Measurements from ENCODE around the gene SCN2B. TPM values are rescaled to one million over a fixed set of nuclear protein-coding genes. Genes with fewer than 3 reads are reported as not detected.

The SCN2B gene
- total RNA-seq, 1 experiment from 2014 or later, result not detected

GRCh38 chr11:118216621-118217481, 40.4 kb upstream of the SCN2B start:
- no peak for TF ChIP-seq CTCF (conservative IDR thresholded peaks at IDR 0.05; ENCODE audit: low read depth, low read length)
- TF ChIP-seq EZH2 (IDR thresholded peaks at IDR 0.05; ENCODE audit: borderline replicate concordance, low read depth, low read length, poor library complexity, severe bottlenecking), result no peak
- BruUV-seq (replicated peaks), result no TSS peak
- no peaks in the 10 kb centered on the region for H3K36me3 ChIP-seq (ENCODE audit: insufficient read depth, low read length, poor library complexity, severe bottlenecking)
- no peak overlapping the region for H3K4me3 ChIP-seq (ENCODE audit: low read depth, low read length, poor library complexity, severe bottlenecking)
- H3K4me1 ChIP-seq (ENCODE audit: insufficient read depth, low read length, poor library complexity, severe bottlenecking), result no peaks in the 10 kb centered on the region
- intact Hi-C loops (cut with micrococcal nuclease; ENCODE audit: unreplicated experiment), result no loop called here
- H3K27me3 ChIP-seq (replicated peaks; ENCODE audit: insufficient read depth, low read depth, low read length, poor library complexity), result peaks cover 68% of the 10 kb centered on the region
- DNase-seq (ENCODE audit: low spot score), result no peak
- H3K9me3 ChIP-seq (ENCODE audit: low read depth, low read length, poor library complexity, severe bottlenecking), result no peaks in the 10 kb centered on the region
- ChIA-PET CTCF (interaction anchor here (0.7 kb wide), 1 partner anchor 982 kb away, joined by 3 read pairs; no protein-coding TSS in a partner anchor), POLR2A (ENCODE audit: low non-redundant PET) (no interaction called here)
- H3K27ac ChIP-seq (ENCODE audit: low read depth, low read length, poor library complexity, severe bottlenecking), result no peak overlapping the region

- intact Hi-C loops (cut with micrococcal nuclease; ENCODE audit: unreplicated experiment), result no loop called here
- H3K36me3 ChIP-seq (ENCODE audit: insufficient read depth, low read length, poor library complexity, severe bottlenecking), result no peaks in the 10 kb centered on the region
- no peak for TF ChIP-seq CTCF (conservative IDR thresholded peaks at IDR 0.05; ENCODE audit: low read depth, low read length)
- no peak for TF ChIP-seq EZH2 (IDR thresholded peaks at IDR 0.05; ENCODE audit: borderline replicate concordance, low read depth, low read length, poor library complexity, severe bottlenecking)
- DNase-seq (ENCODE audit: low spot score), result no peak
- peaks cover 64% of the 10 kb centered on the region for H3K27me3 ChIP-seq (replicated peaks; ENCODE audit: insufficient read depth, low read depth, low read length, poor library complexity)
- no peak overlapping the region for H3K4me3 ChIP-seq (ENCODE audit: low read depth, low read length, poor library complexity, severe bottlenecking)
- no peaks in the 10 kb centered on the region for H3K9me3 ChIP-seq (ENCODE audit: low read depth, low read length, poor library complexity, severe bottlenecking)
- CTCF ChIA-PET, result no interaction called here
- no TSS peak for BruUV-seq (replicated peaks)
- POLR2A ChIA-PET (ENCODE audit: low non-redundant PET), result no interaction called here
- H3K4me1 ChIP-seq (ENCODE audit: insufficient read depth, low read length, poor library complexity, severe bottlenecking), result no peaks in the 10 kb centered on the region
- no peak overlapping the region for H3K27ac ChIP-seq (ENCODE audit: low read depth, low read length, poor library complexity, severe bottlenecking)
Measured at GRCh38 chr11:118215765-118216164, 39.3 kb upstream of the SCN2B start.

- H3K27me3 ChIP-seq (replicated peaks; ENCODE audit: insufficient read depth, low read depth, low read length, poor library complexity), result peaks cover 65% of the 10 kb centered on the region
- intact Hi-C loops (cut with micrococcal nuclease; ENCODE audit: unreplicated experiment), result no loop called here
- ChIA-PET POLR2A (ENCODE audit: low non-redundant PET) (no interaction called here), CTCF (no interaction called here)
- no peak for DNase-seq (ENCODE audit: low spot score)
- no peaks in the 10 kb centered on the region for H3K4me1 ChIP-seq (ENCODE audit: insufficient read depth, low read length, poor library complexity, severe bottlenecking)
- H3K27ac ChIP-seq (ENCODE audit: low read depth, low read length, poor library complexity, severe bottlenecking), result no peak overlapping the region
- TF ChIP-seq CTCF (conservative IDR thresholded peaks at IDR 0.05; ENCODE audit: low read depth, low read length) (no peak), EZH2 (IDR thresholded peaks at IDR 0.05; ENCODE audit: borderline replicate concordance, low read depth, low read length, poor library complexity, severe bottlenecking) (no peak)
- BruUV-seq (replicated peaks), result no TSS peak
- no peaks in the 10 kb centered on the region for H3K36me3 ChIP-seq (ENCODE audit: insufficient read depth, low read length, poor library complexity, severe bottlenecking)
- no peaks in the 10 kb centered on the region for H3K9me3 ChIP-seq (ENCODE audit: low read depth, low read length, poor library complexity, severe bottlenecking)
- H3K4me3 ChIP-seq (ENCODE audit: low read depth, low read length, poor library complexity, severe bottlenecking), result no peak overlapping the region
Measured at GRCh38 chr11:118215262-118215661, 38.8 kb upstream of the SCN2B start.

Data from A673 (cell line).